Astrocyte (in vitro differentiated cells and primary cell): ENCODE data around the gene ZCCHC8. TPM values are rescaled to one million over a fixed set of nuclear protein-coding genes. Genes with fewer than 3 reads are reported as not detected.

Experiments
- DNase-seq: peaks from one replicate; pipeline ENCODE4 v3.0.0-alpha.2; 2010; ENCODE audit warnings: low read depth
- FAIRE-seq: peaks from 2 replicates; lab custom pipeline; 2011; peaks lifted over from hg19 to GRCh38; lab: Jason Lieb, UNC
- H2AFZ ChIP-seq: 2 replicates; pipeline ENCODE4 v1.6.0; 2012; ENCODE audit warnings: low read depth, low read length, inconsistent platforms
- H3K27ac ChIP-seq: 2 replicates; pipeline ENCODE4 v1.5.1; 2011; ENCODE audit warnings: low read depth, low read length, inconsistent platforms
- H3K27me3 ChIP-seq: 2 replicates; pipeline ENCODE4 v1.6.0; 2011; ENCODE audit warnings: low read length, inconsistent platforms; ENCODE audit not compliant: insufficient read depth
- H3K36me3 ChIP-seq: 2 replicates; pipeline ENCODE4 v1.5.1; 2011; ENCODE audit warnings: low read length, inconsistent platforms; ENCODE audit not compliant: insufficient read depth
- H3K4me1 ChIP-seq: 2 replicates; pipeline ENCODE4 v1.5.1; 2011; ENCODE audit warnings: low read length, inconsistent platforms; ENCODE audit not compliant: insufficient read depth
- H3K4me2 ChIP-seq: 2 replicates; pipeline ENCODE4 v1.6.0; 2012; ENCODE audit warnings: low read length, inconsistent platforms
- H3K4me3 ChIP-seq: 2 replicates; pipeline ENCODE4 v1.5.1; 2011; ENCODE audit warnings: low read depth, mild to moderate bottlenecking, low read length, inconsistent platforms; ENCODE audit not compliant: insufficient read depth
- H3K79me2 ChIP-seq: 2 replicates; pipeline ENCODE4 v1.6.0; 2012; ENCODE audit warnings: mild to moderate bottlenecking, low read length, inconsistent platforms; ENCODE audit not compliant: insufficient read depth
- H3K9ac ChIP-seq: 2 replicates; pipeline ENCODE4 v1.6.0; 2012; ENCODE audit warnings: mild to moderate bottlenecking, low read length, inconsistent platforms
- H3K9me3 ChIP-seq: 2 replicates; pipeline ENCODE4 v1.5.1; 2012; ENCODE audit warnings: low read depth, mild to moderate bottlenecking, low read length, inconsistent platforms; ENCODE audit not compliant: insufficient read depth
- H4K20me1 ChIP-seq: 2 replicates; pipeline ENCODE4 v1.6.0; 2012; ENCODE audit warnings: low read length, inconsistent platforms; ENCODE audit not compliant: insufficient read depth
- H3K27ac Mint-ChIP-seq: one replicate; pipeline ENCODE4 v1.8.0; 2021; ENCODE audit warnings: mild to moderate bottlenecking, mixed read lengths; ENCODE audit not compliant: unreplicated experiment
- H3K27me3 Mint-ChIP-seq: one replicate; pipeline ENCODE4 v1.8.0; 2021; ENCODE audit warnings: low read depth, mixed read lengths; ENCODE audit not compliant: unreplicated experiment
- H3K36me3 Mint-ChIP-seq: one replicate; pipeline ENCODE4 v1.8.0; 2021; ENCODE audit warnings: low read depth, mixed read lengths; ENCODE audit not compliant: unreplicated experiment
- H3K4me1 Mint-ChIP-seq: one replicate; pipeline ENCODE4 v1.8.0; 2021; ENCODE audit warnings: low read depth, mixed read lengths; ENCODE audit not compliant: unreplicated experiment
- H3K4me3 Mint-ChIP-seq: one replicate; pipeline ENCODE4 v1.8.0; 2021; ENCODE audit warnings: mild to moderate bottlenecking, moderate library complexity, mixed read lengths; ENCODE audit not compliant: unreplicated experiment
- H3K9me3 Mint-ChIP-seq: one replicate; pipeline ENCODE4 v1.8.0; 2021; ENCODE audit warnings: mild to moderate bottlenecking, mixed read lengths; ENCODE audit not compliant: unreplicated experiment
- CTCF ChIP-seq: IDR thresholded peaks from 2 replicates; pipeline ENCODE4 v1.5.1; 2011; ENCODE audit warnings: low read depth, mild to moderate bottlenecking, inconsistent platforms, low read length, moderate library complexity; ENCODE audit not compliant: insufficient read depth
- EZH2 ChIP-seq: IDR thresholded peaks from 2 replicates; pipeline ENCODE4 v1.6.1; 2012; ENCODE audit warnings: mild to moderate bottlenecking, low read length, inconsistent platforms; ENCODE audit not compliant: insufficient read depth
- total RNA-seq: library from RNA; stranded (reverse); gene quantifications from 2 replicates; pipeline ENCODE4 v1.2.1, GENCODE V29; 2021

ZCCHC8 gene
- total RNA-seq, 1 donor from 2014 or later, result 25.3 TPM

GRCh38 chr12:122503783-122504590 lies 3.3 kb upstream of the ZCCHC8 start:
- H3K4me2 ChIP-seq, result no peak overlapping the region
- Mint-ChIP-seq H3K27ac (peak overlapping the region; percentile 66), H3K9me3 (no peaks in the 10 kb centered on the region), H3K36me3 (peaks cover 2% of the 10 kb centered on the region), H3K27me3 (no peaks in the 10 kb centered on the region), H3K4me3 (no peak overlapping the region), H3K4me1 (peaks cover 3% of the 10 kb centered on the region)
- no peaks in the 10 kb centered on the region for H3K27me3 ChIP-seq
- peaks cover 43% of the 10 kb centered on the region for H4K20me1 ChIP-seq
- FAIRE-seq, result no peak
- H3K9ac ChIP-seq, result no peak overlapping the region
- no peak for DNase-seq
- H3K27ac ChIP-seq, result no peak overlapping the region
- H3K4me1 ChIP-seq, result peaks cover 3% of the 10 kb centered on the region
- H3K4me3 ChIP-seq, result no peak overlapping the region
- no peak overlapping the region for H2AFZ ChIP-seq
- peaks cover 37% of the 10 kb centered on the region for H3K79me2 ChIP-seq
- peaks cover 57% of the 10 kb centered on the region for H3K36me3 ChIP-seq
- no peak for TF ChIP-seq CTCF
- no peak for TF ChIP-seq EZH2
- no peaks in the 10 kb centered on the region for H3K9me3 ChIP-seq

- H3K36me3 ChIP-seq, result peaks cover 49% of the 10 kb centered on the region
- DNase-seq, result no peak
Observed at GRCh38 chr12:122503147-122503751, 2.5 kb upstream of the ZCCHC8 start.

More at GRCh38 chr12:122503147-122503751, 2.5 kb upstream of the ZCCHC8 start:
- Histone ChIP-seq H3K9ac (no peak overlapping the region), H3K27me3 (no peaks in the 10 kb centered on the region), H3K27ac (no peak overlapping the region), H3K79me2 (peaks cover 37% of the 10 kb centered on the region), H3K9me3 (no peaks in the 10 kb centered on the region), H4K20me1 (peaks cover 40% of the 10 kb centered on the region), H2AFZ (no peak overlapping the region), H3K4me1 (peaks cover 3% of the 10 kb centered on the region), H3K4me2 (no peak overlapping the region), H3K4me3 (no peak overlapping the region)
- TF ChIP-seq CTCF (no peak), EZH2 (no peak)
- H3K4me1 Mint-ChIP-seq, result peaks cover 6% of the 10 kb centered on the region
- FAIRE-seq, result no peak
- H3K27me3 Mint-ChIP-seq, result no peaks in the 10 kb centered on the region
- H3K27ac Mint-ChIP-seq, result peak overlapping the region; percentile 77
- H3K4me3 Mint-ChIP-seq, result peak overlapping the region; percentile 22
- H3K9me3 Mint-ChIP-seq, result no peaks in the 10 kb centered on the region
- peaks cover 2% of the 10 kb centered on the region for H3K36me3 Mint-ChIP-seq
